Gastroesophageal sphincter (tissue), 4 donors: ENCODE results near the gene TRPV2. TPM values are rescaled to one million over a fixed set of nuclear protein-coding genes. Genes with fewer than 3 reads are reported as not detected.

Experiments used
- ATAC-seq: fragments of 150-250 bp; one replicate; pipeline ENCODE4 v1.9.1; 2016; ENCODE audit warnings: mild to moderate bottlenecking, moderate library complexity
- H3K27ac ChIP-seq, 4 donors: fragments of 200-600 bp; sonication (generic) in 3 of 4; 1 replicate in 3 of 4; 2 replicates in 1 of 4; pipeline ENCODE4 v1.5.1; 2016 to 2019
- H3K27me3 ChIP-seq: fragments of 200-600 bp; sonication (generic); one replicate; pipeline ENCODE4 v1.5.1; 2019
- H3K36me3 ChIP-seq, 2 donors: fragments of 200-600 bp; sonication (generic); one replicate each; pipeline ENCODE4 v1.5.1; 2019; ENCODE audit warnings: control low read depth in 1 of 2
- H3K4me1 ChIP-seq, 3 donors: fragments of 200-600 bp; sonication (generic); 1 replicate in 2 of 3; 2 replicates in 1 of 3; pipeline ENCODE4 v1.5.1; 2016 to 2019; ENCODE audit warnings: control low read depth in 2 of 3
- H3K4me3 ChIP-seq, 2 donors: fragments of 200-600 bp; sonication (generic); one replicate each; pipeline ENCODE4 v1.5.1; 2019; ENCODE audit warnings: mild to moderate bottlenecking in 1 of 2, moderate library complexity in 1 of 2
- H3K9me3 ChIP-seq, 3 donors: fragments of 200-600 bp; sonication (generic); one replicate each; pipeline ENCODE4 v1.5.1; 2017 to 2019; ENCODE audit warnings: control low read depth in 2 of 3
- CTCF ChIP-seq, 4 experiments: fragments of 200-600 bp in 2 of 4; fragments of 450-650 bp in 2 of 4; sonication (generic) in 1 of 4; IDR thresholded peaks; one replicate each; pipeline ENCODE4 v1.5.1; 2017 to 2019; ENCODE audit warnings: antibody characterized with exemption in 4 of 4, mild to moderate bottlenecking in 2 of 4, moderate library complexity in 2 of 4
- EP300 ChIP-seq: sonication (generic); formaldehyde crosslinking; IDR thresholded peaks from one replicate; pipeline ENCODE4 v1.6.1; 2017; ENCODE audit warnings: antibody characterized with exemption, mild to moderate bottlenecking
- POLR2A ChIP-seq, 2 donors: fragments of 450-650 bp; IDR thresholded peaks; one replicate each; pipeline ENCODE4 v1.6.1; 2017; ENCODE audit warnings: antibody characterized with exemption in 2 of 2, mild to moderate bottlenecking in 2 of 2, moderate library complexity in 1 of 2
- POLR2AphosphoS5 ChIP-seq: sonication (generic); formaldehyde crosslinking; IDR thresholded peaks from one replicate; pipeline ENCODE4 v1.6.1; 2017; ENCODE audit warnings: antibody characterized with exemption
- WGBS, 2 donors: methylation state at CpG; one replicate each; pipeline ENCODE4 v1.1.5; 2018; ENCODE audit warnings: low coverage in 1 of 2; 5-methylcytosine and 5-hydroxymethylcytosine counted together
- small RNA-seq, 4 donors: library from RNA; depleted of rRNA; stranded (forward); fragments of <200 nt; gene quantifications; one replicate each; pipeline ENCODE3, GENCODE V24; 2016
- total RNA-seq, 4 donors: library from RNA; depleted of rRNA; stranded (reverse); fragments of >200 nt; gene quantifications; one replicate each; pipeline ENCODE4 v1.1.0, GENCODE V29; 2016

Gene TRPV2
- total RNA-seq, 4 donors from 2014 or later: 6.5 to 15.5 (median 11.6) TPM

GRCh38 chr17:16482253-16482652 lies 66.9 kb downstream of the TRPV2 start:
- Histone ChIP-seq H3K36me3 (no peaks in the 10 kb centered on the region), H3K9me3 (no peaks in the 10 kb centered on the region), H3K4me3 (no peak overlapping the region), H3K4me1 (peaks cover 0 to 44% (median 23%) of the 10 kb centered on the region in 3 donors), H3K27ac (no peak overlapping the region), H3K27me3 (no peaks in the 10 kb centered on the region)
- TF ChIP-seq EP300 (no peak), POLR2AphosphoS5 (no peak), CTCF (IDR thresholded peaks at IDR 0.05) (no peak), POLR2A (IDR thresholded peaks at IDR 0.05) (no peak)
- ATAC-seq: no peak
- no CpG with 5 or more reads among the region's 8 CpGs for WGBS, 2 donors

DNA sequence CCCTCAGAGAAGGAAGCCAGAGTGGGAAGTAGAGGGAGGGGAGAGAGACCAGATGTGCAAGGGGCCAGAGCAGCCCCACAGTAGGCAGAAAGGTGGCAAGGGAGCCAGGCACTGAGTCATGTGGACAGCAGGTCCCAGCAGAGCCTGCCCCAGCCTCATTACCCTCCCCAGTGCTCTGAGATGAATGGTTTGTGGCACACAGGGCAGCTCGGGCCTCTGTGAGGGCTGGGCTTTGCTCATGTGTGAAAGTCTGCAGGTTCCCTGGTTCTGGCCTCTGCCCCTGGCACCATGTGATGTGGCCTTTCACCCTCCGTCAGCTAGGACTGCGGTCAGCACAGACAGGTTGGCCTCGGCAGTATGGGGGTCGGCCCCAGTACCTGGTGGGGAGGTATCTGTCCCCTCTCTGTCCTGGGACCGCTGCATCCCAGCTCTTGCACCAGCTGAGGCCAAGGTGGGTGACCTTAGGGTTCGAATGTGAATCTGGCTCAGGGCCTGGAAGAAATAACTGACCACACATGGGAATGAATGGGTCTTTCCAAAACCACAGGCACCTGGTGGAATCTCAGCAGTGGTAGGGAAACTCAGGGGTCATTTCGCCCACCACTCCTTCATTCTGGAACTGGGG lies 67.8 kb downstream of the TRPV2 start:
- Histone ChIP-seq H3K36me3 (no peaks in the 10 kb centered on the region), H3K27ac (no peak overlapping the region), H3K4me3 (no peak overlapping the region), H3K4me1 (peaks cover 0 to 38% (median 19%) of the 10 kb centered on the region in 3 donors), H3K9me3 (no peaks in the 10 kb centered on the region), H3K27me3 (no peaks in the 10 kb centered on the region)
- WGBS, 2 donors: 83 to 92% methylated on average over 1 to 2 of the region's 8 CpGs
- TF ChIP-seq EP300: no peak
- no peak for TF ChIP-seq POLR2AphosphoS5
- no peak for TF ChIP-seq CTCF (IDR thresholded peaks at IDR 0.05)
- TF ChIP-seq POLR2A (IDR thresholded peaks at IDR 0.05): no peak
- ATAC-seq: no peak

GRCh38 chr17:16484445-16485175 lies 69.2 kb downstream of the TRPV2 start:
- no peak for TF ChIP-seq CTCF (IDR thresholded peaks at IDR 0.05)
- TF ChIP-seq POLR2AphosphoS5: no peak
- TF ChIP-seq EP300: no peak
- TF ChIP-seq POLR2A (IDR thresholded peaks at IDR 0.05): no peak
- Histone ChIP-seq H3K27me3 (no peaks in the 10 kb centered on the region), H3K36me3 (no peaks in the 10 kb centered on the region), H3K27ac (no peak overlapping the region), H3K9me3 (no peaks in the 10 kb centered on the region), H3K4me1 (peaks cover 0 to 36% (median 19%) of the 10 kb centered on the region in 3 donors), H3K4me3 (no peak overlapping the region)
- no peak for ATAC-seq
- 43 to 70% methylated on average over 4 to 17 of the region's 19 CpGs for WGBS, 2 donors

Small RNA genes lying within 50 kb of the gene (small RNA-seq; reads per million reads assigned to genes)
- gene SNORD49A (0 reads per million in 4 donors), gene SNORD65 (0 reads per million in 4 donors)

Other genes with a start within 250 kb of the TRPV2 start
- 100 to 1,000 TPM in 3 of 4 donors, 10 to 100 TPM in 1; 76.3 to 160 (median 108) TPM for gene NCOR1, start 200.0 kb upstream of the TRPV2 start, total RNA-seq
- gene PIGL, start 198.4 kb upstream of the TRPV2 start, total RNA-seq: 10 to 100 TPM in 3 of 4 donors, 1 to 10 TPM in 1; 5.6 to 73.0 (median 29.6) TPM
- 10 to 100 TPM in 2 of 4 donors, 1 to 10 TPM in 2; 7.3 to 16.4 (median 10.3) TPM for gene CENPV, start 62.1 kb upstream of the TRPV2 start, total RNA-seq
- gene UBB, start 34.5 kb upstream of the TRPV2 start, total RNA-seq: 100 to 1,000 TPM; 697 to 982 (median 790) TPM
- 1 to 10 TPM in 3 of 4 donors, under 1 TPM in 1; 0.94 to 4.0 (median 2.3) TPM for gene LRRC75A, start 76.6 kb downstream of the TRPV2 start, total RNA-seq
- gene ZNF287, start 153.6 kb downstream of the TRPV2 start, total RNA-seq: 10 to 100 TPM in 1 of 4 donors, 1 to 10 TPM in 3; 6.7 to 11.9 (median 9.3) TPM
- gene ZNF624, start 238.3 kb downstream of the TRPV2 start, total RNA-seq: 1 to 10 TPM; 3.0 to 4.4 (median 3.4) TPM